ENCODE results near the gene LPP. TPM values are rescaled to one million over a fixed set of nuclear protein-coding genes. Genes with fewer than 3 reads are reported as not detected.

The LPP gene
- total RNA-seq, 1 experiment from 2014 or later, result 54.0 TPM

GRCh38 chr3:188198760-188199327, 44.9 kb downstream of the LPP start:
- H3K4me2 ChIP-seq (ENCODE audit: low read length), result no peak overlapping the region
- H3K4me1 ChIP-seq (ENCODE audit: control insufficient read depth in 1 of 2, insufficient read depth in 2 of 2, low read length in 2 of 2), result peaks cover 4 to 21% of the 10 kb centered on the region in 2 experiments; a peak in 3 of 4 replicates
- DNase-seq (ENCODE audit: low read depth, low spot score), result no peak
- intact Hi-C loops (cut with micrococcal nuclease), result no loop called here
- CTCF ChIA-PET, result no interaction called here
- TF ChIP-seq EZH2 (IDR thresholded peaks at IDR 0.05), result no peak
- no peak for TF ChIP-seq JUND (IDR thresholded peaks at IDR 0.05)
- TF ChIP-seq POLR2AphosphoS5 (IDR thresholded peaks at IDR 0.05; ENCODE audit: low read depth, low read length), result no peak
- TF ChIP-seq EGR1 (IDR thresholded peaks at IDR 0.05; ENCODE audit: low read depth), result no peak
- TF ChIP-seq CBX3 (IDR thresholded peaks at IDR 0.05; ENCODE audit: low read depth), result no peak
- no peak for TF ChIP-seq RAD21 (IDR thresholded peaks at IDR 0.05; ENCODE audit: low read depth)
- no peak for TF ChIP-seq SP1 (IDR thresholded peaks at IDR 0.05; ENCODE audit: low read depth)
- TF ChIP-seq ZNF274 (IDR thresholded peaks at IDR 0.05; ENCODE audit: low read depth, low read length), result no peak
- TF ChIP-seq SIN3A (IDR thresholded peaks at IDR 0.05; ENCODE audit: low read depth), result no peak
- no peak for TF ChIP-seq ZBTB33 (IDR thresholded peaks at IDR 0.05; ENCODE audit: extremely low read depth, insufficient replicate concordance, low read length)
- no peak for TF ChIP-seq FOSL1 (IDR thresholded peaks at IDR 0.05; ENCODE audit: low read depth)
- TF ChIP-seq ZFX (IDR thresholded peaks at IDR 0.05), result no peak
- H3K9ac ChIP-seq (ENCODE audit: low read length), result no peak overlapping the region
- H4K20me1 ChIP-seq (ENCODE audit: insufficient read depth), result no peaks in the 10 kb centered on the region
- H3K27ac ChIP-seq (ENCODE audit: low read depth, low read length), result no peak overlapping the region
- H3K4me3 ChIP-seq (replicated peaks in 1 of 2; ENCODE audit: low read depth in 1 of 2, low read length in 2 of 2), result no peak overlapping the region
- peaks cover 36% of the 10 kb centered on the region for H3K79me2 ChIP-seq (ENCODE audit: insufficient read depth, low read length)
- POLR2A ChIA-PET, result no interaction called here
- ATAC-seq, result no peak
- H2AFZ ChIP-seq (ENCODE audit: low read depth, low read length, poor library complexity, severe bottlenecking), result no peak overlapping the region
- BruUV-seq (replicated peaks), result no TSS peak
- no peaks in the 10 kb centered on the region for H3K9me2 ChIP-seq (ENCODE audit: insufficient read depth)
- RAD21 ChIA-PET (ENCODE audit: low non-redundant PET in 1 of 2, low total read pairs in 2 of 2, uncharacterized antibody in 2 of 2, unreplicated experiment in 2 of 2), result no interaction called here
- H3K27me3 ChIP-seq (ENCODE audit: insufficient read depth, low read length), result no peaks in the 10 kb centered on the region
- H3K9me3 ChIP-seq (ENCODE audit: control insufficient read depth in 1 of 2, insufficient read depth in 1 of 2, low read depth in 1 of 2, low read length in 2 of 2), result no peaks in the 10 kb centered on the region
- H3K36me3 ChIP-seq (ENCODE audit: control insufficient read depth in 1 of 2, insufficient read depth in 2 of 2, low read length in 2 of 2), result no peaks in the 10 kb centered on the region
